GM04503 (cell line): ENCODE data around the gene ROR1.

ENCODE experiments used
- DNase-seq: peaks from one replicate; pipeline ENCODE4 v3.0.0-alpha.2; 2012; ENCODE audit warnings: low read depth

Gene ROR1

DNA sequence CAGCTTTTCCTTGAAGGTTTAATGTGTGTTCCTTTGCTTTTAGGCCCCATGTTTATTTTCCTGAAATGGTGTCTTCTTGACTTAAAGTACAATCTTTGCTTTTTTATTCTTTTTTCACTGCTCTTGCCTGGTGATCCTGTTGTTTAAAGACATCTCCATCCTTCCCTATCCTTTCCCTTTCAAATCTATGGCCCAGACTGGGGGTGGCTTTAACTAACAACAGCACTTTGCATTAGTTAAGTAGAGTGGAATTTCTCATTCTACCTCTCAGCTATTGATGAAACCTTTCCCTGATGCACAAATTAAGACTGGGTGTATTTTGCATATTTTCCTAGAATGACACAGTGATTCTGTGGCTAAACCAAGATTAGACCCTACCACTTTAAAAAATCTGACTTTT is 84.3 kb downstream of the ROR1 start:
- no peak for DNase-seq

DNA sequence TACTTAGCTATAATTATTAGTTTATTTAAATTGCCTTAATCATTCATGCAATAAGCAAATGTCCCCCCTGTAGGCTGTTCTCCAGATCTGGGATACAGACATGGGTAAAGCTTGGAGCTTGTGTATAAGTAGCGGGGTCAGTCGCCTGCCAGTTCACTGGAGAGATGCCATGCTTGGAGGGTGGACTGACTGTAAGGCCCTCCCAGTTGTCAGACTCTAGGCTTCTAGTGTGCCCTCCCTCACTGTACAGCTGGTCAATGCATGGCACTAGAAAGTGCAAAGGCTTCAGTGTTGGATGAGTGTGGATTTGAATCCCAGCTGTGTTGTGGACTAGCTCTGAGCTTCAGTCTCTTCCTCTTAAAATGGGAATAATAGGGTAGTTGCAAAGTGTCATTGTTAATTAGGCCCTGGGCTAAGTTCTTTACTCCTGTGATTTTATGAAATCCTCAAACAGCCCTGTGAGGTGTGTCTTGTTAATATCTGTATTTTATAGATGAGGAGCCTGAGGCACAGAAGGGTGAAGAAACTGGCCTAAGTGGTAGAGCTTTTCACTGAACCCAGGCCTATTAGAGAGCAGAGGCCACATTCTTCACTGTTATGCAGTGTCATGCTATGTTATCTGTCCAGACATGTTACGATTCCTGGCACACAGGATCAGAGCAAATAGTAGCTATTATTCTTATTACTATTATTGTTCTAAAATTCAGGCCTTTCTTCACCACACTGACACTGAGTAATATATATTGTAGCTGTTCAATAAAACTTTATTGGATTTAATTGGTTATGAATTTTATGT is 85.9 kb downstream of the ROR1 start:
- no peak for DNase-seq

DNA sequence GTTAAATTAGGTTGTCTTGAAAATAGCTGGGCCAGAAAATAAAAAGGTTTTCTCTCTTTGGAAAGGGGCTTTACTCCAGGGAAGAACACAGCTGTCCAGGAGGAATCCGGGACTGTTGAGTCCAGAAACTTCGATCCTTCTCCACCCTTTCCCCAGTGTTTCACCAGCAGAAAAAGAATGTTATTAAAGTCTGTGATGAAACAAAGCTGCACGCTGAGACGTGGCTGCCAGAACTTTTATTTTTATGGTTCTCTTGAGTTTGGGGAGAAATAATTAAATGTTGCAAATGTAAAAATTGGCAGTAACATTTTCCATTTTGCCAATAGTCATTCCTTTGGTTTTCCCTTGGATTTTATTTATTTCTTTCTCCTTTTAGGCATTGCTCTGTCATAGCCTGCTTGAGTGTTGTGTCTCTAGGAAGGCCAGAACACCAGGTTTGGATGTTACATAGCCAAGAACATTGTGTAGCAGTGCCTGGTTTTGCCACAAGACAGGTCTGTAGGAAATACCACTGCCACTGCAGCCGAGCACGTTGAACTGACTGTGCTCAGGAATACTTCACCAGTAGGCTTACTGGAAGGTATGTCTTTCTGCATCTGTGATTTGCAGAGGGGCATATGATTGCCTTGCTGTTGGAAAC is 87.4 kb downstream of the ROR1 start:
- DNase-seq, result peak; percentile 24

DNA sequence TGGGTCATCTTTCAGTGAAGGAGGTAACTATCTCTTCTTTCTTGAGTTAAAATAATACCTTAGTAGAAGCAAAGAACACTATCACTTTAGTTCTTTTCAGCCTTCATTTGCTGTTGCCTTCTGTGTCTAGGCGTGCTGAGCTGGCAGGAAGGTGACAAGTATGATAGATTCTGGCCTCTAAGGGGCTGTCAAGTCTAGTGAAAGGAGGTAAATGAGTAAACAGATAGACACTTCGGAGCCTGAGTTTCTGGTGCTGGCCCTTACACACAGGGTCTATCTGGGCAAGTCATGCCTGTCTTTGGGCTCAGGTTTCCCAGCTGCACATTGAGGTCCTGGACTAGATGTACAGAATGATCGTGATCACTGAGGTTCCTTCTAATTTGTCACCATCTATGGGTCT is 89.3 kb downstream of the ROR1 start:
- no peak for DNase-seq

DNA sequence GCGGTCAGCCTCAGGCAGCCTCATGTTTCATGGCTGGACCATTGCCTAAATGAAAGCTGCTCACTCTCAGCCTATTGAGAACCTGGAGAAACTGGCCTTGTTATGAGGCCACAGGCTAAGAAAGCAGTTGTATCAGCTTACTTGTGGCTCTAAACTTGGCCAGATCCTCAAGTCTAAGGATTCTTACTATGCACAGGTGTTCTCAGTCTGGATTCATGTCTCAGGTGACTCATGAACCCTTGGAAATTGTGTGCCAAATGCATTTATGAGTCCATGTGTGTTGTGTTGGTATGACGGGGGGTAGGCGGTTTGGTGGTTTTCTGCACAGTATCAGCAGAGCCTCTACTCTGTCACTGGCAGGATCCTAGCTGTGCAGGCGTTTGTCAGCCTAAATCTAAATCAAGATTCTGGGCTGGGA is 90.4 kb downstream of the ROR1 start:
- DNase-seq, result no peak

DNA sequence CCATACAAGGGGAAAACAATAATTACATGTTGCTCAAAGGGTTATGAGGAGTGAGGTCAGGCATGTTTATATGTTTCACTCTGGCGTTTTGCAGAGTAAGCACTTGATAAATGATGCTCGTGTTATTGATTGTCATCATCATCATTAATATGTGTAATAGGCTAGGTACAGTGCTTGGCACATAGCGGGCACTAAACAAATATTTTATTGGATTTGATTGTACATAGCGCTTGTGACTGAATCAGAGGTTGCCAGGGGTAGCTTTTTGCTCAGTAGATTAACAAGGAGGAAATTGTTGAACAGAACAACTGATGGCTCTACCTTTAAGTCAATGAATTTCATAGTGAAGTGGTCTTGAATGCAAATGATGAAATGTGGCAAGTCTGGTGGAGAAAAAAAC is 91.7 kb downstream of the ROR1 start:
- DNase-seq, result no peak

DNA sequence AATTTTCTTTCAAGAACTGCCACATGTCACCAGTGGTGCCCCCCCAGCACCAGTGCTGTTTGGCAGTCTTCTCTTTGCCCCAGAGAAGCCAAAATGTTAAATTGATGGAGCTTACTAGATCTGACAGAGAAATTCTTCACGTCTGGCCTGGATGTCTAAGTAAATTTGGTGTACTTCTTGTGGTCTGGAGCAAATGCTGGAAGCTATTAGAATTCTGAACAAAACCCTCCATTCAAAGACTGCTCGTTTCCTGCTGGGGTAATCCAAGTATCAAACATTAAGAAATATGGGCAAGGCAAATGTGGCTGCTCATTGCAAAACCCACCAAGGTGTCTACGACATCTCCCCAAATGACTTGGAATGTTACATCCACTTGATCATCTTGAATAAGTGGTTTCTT is 92.3 kb downstream of the ROR1 start:
- DNase-seq, result no peak

DNA sequence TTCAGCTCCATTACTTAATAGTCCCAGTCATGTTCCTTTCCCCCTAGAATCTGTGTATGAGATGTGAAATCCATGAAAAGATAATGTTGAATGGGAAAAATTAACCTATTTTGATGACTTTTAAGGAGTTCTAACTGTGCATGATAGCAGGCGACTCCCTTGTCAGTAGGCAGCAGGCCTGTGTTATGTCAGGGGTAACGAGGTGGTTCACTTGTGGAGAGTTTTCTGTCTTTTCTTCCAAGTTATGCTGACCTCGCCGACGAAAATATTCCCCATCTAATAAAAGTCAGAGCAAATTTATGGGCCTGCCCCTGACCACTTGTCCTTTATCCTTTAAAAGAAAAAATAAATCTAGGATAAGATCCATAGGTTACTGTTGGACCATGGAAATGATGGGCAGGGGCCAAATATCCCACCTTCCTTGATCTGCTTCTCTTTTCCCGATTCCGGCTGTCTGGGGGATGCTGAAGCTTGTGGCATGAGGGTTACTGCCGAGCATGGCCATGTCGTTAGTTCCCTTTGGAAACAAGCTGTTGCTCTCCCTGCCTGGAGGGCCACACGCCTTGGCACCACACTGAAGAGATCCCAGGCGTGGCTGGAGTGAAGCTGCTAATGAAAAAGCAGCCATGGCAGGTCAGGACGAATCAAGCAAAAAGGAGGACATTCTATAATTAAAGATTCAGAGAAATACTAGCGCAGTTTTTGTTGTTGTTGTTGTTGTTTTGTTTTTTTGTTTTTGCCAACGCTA is 93.8 kb downstream of the ROR1 start:
- DNase-seq, result no peak

DNA sequence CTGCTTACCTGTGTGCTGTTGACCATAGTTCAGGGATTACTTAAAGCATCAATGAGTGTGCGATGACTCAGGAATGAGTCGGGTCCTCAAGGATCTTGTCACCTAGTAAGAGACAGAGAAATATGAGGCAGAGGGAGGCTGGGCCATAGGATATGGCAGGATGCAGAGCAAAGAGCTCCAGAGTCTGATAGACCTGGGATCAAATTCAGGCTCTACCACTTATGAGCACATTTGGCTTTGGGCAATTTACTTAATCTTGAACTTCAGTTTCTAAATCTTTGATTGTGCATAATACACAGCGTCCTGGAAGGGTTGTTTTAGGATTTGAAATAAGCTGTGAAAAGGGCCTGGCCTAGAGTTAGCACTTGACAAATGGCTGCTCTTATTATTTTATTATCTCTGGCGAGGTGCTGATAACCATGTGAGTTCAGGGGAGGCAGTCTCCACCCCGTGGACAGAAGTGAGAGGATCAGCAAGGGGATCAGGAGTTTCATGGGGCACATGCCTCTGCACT is 94.5 kb downstream of the ROR1 start:
- no peak for DNase-seq

DNA sequence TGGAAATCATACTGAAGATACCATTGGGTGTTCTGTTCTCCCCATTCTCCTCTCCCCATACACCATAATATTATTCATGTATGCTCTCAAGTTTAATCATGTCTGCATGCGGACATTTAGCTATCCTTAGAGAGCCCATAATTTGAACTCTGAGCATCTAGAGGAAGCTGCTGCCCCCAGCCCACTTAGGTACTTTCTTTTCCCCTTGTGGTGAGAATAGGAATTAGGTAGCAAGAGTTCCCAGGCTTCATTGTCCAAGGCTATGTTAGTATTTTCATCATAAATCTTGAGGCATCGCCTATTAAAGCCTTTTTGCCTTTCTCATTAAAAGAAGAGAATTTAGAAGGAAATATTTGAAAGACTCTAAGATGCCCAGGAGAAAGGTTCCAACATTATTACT is 96.3 kb downstream of the ROR1 start:
- no peak for DNase-seq

DNA sequence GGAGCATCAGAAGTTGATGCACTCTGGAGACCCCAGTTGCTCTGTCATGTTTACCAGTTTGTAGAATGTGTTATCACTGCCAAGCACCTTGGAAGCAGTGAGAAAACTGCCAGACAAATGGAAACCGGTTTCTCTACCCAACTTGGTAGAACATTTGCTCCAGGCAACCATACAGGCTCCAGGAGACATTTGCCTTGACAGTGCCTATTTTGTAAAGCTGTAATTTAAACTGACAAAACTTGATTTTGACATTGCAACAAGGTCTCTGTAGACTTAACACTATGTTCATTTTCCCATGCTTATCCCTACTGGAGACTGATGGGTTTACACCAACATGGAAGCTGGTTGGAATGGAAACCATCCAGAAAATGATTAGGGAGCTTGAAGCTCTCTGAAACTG is 97.6 kb downstream of the ROR1 start:
- no peak for DNase-seq

DNA sequence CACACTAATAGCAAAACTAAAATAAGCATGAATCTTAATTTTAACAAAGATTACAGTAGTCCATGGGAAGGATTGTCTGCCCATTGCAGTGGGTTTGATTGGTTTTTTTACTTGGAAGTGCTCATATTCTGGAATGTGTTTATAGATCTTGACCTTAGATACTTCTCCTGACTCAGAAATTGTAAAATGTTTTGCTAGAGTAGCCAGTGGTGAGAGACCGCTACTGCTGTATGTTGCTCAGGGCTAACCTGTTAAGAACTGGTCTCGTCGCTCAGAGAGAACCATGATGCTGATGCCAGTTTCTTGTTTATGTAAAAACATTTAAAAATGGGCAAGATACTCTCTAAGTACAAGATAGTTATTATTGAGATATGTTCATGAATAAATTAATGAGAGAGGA is 99.9 kb downstream of the ROR1 start:
- DNase-seq, result no peak

DNA sequence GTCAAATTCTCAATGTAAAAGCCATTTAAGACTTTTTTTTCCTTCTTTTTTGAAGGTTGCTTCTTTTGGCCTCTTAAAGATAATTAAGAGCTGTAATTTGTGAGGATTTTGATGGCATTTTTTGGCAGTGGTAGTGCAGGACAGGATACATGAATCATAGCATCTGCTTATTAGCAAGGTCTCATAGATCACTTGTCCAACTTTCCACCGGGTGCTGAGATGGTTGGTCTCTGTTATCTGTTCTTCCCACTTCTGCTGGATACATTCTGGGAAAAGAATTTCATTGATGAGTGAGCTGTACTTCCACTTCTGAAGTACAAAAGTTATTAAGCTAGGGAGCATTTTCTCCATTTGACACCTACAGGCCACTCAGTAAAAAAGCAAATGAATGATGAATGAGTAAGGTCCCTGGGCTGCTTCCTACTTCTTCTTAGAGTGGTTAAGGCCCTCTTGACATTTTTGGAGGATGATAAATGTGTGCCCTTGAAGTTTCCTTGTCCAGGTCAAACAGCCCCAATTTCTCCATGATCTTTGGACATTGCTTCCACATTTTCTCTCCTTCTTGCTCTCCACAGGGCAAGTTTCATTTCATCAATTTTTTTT is 100.6 kb downstream of the ROR1 start:
- DNase-seq, result no peak

DNA sequence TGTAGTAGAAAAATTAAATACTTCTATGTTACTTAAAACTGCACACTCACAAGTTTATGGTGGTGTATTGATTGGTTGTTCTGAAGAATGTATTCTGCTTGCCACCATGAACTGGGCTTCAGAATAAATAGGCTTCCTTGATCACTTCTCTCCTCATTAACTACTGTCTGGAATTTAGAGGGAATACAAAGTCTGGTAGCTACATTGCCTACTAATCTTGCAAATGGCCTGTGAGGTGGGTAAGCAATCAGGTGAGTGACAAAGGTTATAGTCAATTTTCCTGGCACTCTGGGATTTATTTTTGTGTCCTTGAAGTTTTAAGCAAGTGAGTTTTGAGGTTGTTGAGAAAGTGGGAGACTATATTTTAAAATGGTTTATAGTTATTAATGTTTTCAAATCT is 101.8 kb downstream of the ROR1 start:
- DNase-seq, result no peak

DNA sequence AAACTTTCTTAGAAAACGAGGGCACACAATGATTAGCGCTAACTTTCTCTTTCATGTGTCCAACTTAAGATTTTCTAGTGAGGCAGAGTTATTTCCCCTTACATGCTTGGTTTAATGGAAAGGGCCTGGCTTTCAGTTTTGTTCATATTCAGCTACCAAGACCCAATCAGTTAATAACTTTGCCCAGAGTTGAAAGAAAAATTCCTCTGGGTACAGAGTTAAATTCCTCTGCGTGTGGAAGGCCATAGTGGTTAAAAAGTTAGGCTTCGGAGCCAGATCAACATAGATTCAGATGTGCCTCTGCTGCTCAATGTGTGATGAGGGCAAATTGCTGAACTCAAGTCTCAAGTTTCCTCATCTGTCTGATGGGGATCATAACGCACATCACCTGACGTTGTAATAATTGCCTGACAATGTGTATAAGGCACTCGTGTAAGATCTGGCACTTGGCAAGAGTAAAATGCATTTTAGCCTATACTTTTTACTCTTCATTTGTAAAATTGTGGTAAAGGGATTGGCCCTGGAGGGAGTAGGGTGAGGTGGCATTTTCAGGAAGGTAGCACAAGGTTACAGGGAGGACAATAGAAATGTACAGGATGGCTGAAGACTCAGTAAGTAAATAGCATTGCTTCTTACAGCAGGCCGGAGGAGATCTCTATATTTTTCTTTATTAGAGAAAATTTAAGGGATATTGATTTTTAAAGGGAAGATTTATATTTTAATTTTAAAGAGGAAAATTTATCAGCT is 103.4 kb downstream of the ROR1 start:
- no peak for DNase-seq

DNA sequence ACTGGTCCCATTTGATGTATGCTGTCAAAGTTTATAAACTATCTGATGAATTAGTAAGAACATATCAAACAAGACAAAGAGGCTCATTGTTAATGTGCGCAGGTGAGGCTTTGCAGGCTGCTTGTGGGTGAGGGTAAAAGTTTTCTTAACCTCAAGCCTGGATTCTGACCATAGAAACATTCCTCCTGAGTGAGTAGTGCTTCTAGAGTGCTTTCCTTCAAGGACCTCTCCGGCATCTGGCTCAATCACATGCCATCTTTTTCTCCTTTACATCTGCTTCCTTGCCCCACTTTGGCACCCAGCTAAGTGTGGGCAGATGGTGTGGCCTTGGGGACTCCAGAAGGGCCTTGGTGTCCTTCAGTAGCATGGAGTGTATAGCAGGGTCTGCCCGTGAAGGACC is 104.0 kb downstream of the ROR1 start:
- no peak for DNase-seq

DNA sequence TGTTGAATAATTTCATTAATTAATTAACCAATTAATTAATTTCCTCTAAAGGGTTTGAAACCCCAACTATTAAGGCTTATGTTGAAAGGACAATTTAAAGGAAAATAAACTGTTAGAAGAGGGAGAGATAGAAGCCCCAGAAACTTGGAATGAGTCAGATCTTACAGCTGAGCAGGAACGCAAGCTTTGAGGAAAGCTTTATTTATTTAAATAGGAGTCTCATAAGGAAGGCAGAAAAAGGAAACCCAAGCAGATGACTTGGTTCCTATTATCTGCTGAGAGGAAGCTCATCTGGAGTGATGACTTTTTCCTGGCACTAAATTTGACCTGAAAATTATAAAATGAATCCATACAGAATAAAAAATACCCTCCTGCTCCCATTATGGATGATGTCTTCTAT is 105.1 kb downstream of the ROR1 start:
- DNase-seq, result no peak

DNA sequence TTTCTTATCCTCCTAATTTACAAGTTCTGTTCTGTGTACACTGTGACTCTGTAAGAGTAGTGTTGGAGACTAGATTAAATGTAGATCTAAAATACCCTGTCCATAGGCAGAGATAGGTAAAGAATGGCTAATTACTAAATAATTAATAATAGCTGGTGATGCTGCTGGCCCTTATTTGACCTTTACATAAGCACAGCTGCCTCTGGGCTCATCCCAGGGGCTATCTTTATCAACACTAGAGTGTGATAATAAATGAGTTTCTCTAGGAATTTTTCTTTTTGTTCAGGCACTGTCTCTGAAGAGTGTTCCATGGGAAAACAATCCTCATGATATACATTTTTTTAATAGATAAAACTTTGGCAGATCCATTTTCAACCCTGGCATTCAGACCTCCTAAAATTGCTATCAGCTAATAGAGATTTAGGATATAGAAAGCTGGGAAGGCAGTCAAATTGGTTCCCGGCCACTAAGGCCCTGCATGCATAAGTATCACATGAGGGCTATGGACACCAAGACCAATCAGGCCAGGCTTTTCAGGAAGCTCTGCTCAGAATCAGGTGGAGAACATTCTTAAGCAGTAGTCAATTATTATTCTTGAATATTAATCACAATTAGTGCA is 107.2 kb downstream of the ROR1 start:
- no peak for DNase-seq

DNA sequence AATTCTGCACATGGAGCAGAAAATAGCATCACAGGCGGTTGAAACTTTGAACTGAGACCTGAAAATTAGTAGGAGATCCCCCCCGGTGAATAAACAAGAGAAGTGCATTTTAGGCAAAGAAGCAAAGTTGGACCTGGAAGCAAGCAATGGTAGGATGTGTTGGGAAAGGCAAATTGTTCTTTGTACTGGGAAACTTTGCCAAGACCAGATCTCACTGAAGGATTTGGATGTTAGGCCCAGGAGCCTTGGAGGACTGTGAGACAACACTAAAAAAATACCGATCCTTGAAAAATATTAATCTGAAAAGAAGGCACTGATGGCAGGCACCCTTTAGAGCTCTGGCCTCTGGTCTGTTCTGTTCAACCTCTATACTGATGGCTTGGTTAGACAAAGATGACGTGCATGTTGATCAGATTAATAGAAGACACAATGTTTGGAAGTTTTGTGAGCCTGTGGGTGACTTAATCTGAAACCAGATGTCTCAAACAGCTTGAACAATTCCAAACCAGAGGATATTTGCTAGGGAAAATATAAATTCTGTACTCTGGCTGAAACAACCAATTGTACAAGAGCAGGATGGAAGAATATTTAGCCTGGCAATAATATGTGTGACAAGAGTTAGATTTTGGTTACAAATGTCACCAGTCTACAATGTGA is 108.4 kb downstream of the ROR1 start:
- no peak for DNase-seq

DNA sequence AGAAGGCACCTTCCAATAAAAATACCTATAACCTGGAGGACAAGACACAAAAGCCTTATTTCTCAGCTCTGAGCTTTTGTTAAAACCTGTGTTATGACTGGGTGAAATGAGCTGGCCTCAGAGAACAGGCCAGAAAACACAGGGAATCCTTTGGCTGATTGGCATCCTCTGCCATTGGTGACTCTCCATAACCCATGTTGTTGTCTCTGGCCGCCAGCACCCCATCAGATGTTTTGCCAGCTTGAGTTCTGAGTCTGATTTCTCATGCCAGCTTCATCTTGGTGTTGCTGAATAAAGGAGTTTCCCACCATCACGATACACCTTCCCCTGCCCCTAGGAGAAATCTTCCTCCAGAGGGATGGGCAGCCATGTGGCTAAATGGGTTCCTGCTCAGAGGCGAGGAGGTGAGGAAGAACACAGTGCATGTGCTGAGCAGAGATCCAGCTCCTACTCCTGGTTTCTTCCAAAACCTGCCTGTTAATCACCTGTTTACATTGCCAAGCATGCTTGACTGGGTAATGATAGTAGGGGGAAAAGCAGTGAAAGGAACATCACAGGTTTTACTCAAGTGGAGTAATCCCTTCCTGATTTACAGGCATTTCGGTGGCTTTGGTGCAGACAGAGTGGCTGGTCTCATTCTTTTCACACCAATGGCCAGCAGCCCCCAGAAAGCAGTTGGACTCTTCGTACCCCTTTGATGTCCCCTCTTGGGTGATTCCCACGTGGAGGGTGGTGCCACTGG is 109.8 kb downstream of the ROR1 start:
- no peak for DNase-seq
